Mononuclear cell (primary cell): ENCODE results near the gene AGBL1. TPM values are rescaled to one million over a fixed set of nuclear protein-coding genes. Genes with fewer than 3 reads are reported as not detected.

Experiments used
- H3K27me3 ChIP-seq: 2 replicates; pipeline ENCODE4 v1.6.0; 2011; ENCODE audit warnings: low read length, control low read depth; ENCODE audit not compliant: insufficient read depth
- H3K4me1 ChIP-seq: 2 replicates; pipeline ENCODE4 v1.5.1; 2011; ENCODE audit warnings: mild to moderate bottlenecking, low read length, control low read depth; ENCODE audit not compliant: insufficient read depth
- H3K4me3 ChIP-seq: 2 replicates; pipeline ENCODE4 v1.5.1; 2011; ENCODE audit warnings: mild to moderate bottlenecking, low read length, moderate library complexity
- H3K9me3 ChIP-seq: 2 replicates; pipeline ENCODE4 v1.5.1; 2011; ENCODE audit warnings: low read depth, mild to moderate bottlenecking, control low read depth, low read length
- total RNA-seq: library from RNA; depleted of rRNA; stranded (reverse); fragments of >200 nt; gene quantifications from one replicate; pipeline ENCODE4 v1.2.3, GENCODE V29; 2012

The AGBL1 gene
- total RNA-seq, 1 donor = under 0.01 TPM

- Histone ChIP-seq H3K27me3 (no peaks in the 10 kb centered on the region), H3K4me3 (no peak overlapping the region), H3K9me3 (no peaks in the 10 kb centered on the region), H3K4me1 (no peaks in the 10 kb centered on the region)
Observed at GRCh38 chr15:86591158-86591557, 511.5 kb downstream of the AGBL1 start.

GRCh38 chr15:86591994-86592735 lies 512.5 kb downstream of the AGBL1 start:
- Histone ChIP-seq H3K4me1 (no peaks in the 10 kb centered on the region), H3K27me3 (no peaks in the 10 kb centered on the region), H3K9me3 (no peaks in the 10 kb centered on the region), H3K4me3 (no peak overlapping the region)

- no peaks in the 10 kb centered on the region for H3K4me1 ChIP-seq
- no peaks in the 10 kb centered on the region for H3K9me3 ChIP-seq
- H3K27me3 ChIP-seq = no peaks in the 10 kb centered on the region
- H3K4me3 ChIP-seq = no peak overlapping the region
Observed at GRCh38 chr15:86595741-86596140, 516.1 kb downstream of the AGBL1 start.

GRCh38 chr15:86603466-86603865 lies 523.8 kb downstream of the AGBL1 start:
- H3K9me3 ChIP-seq = no peaks in the 10 kb centered on the region

GRCh38 chr15:86608461-86609205 lies 529.0 kb downstream of the AGBL1 start:
- no peaks in the 10 kb centered on the region for H3K4me1 ChIP-seq
- no peaks in the 10 kb centered on the region for H3K9me3 ChIP-seq
- H3K4me3 ChIP-seq = no peak overlapping the region
- no peaks in the 10 kb centered on the region for H3K27me3 ChIP-seq

More at GRCh38 chr15:86603466-86603865, 523.8 kb downstream of the AGBL1 start:
- H3K4me3 ChIP-seq = no peak overlapping the region
- no peaks in the 10 kb centered on the region for H3K4me1 ChIP-seq
- H3K27me3 ChIP-seq = no peaks in the 10 kb centered on the region

GRCh38 chr15:86609275-86609674 lies 529.6 kb downstream of the AGBL1 start:
- no peaks in the 10 kb centered on the region for H3K9me3 ChIP-seq
- no peaks in the 10 kb centered on the region for H3K27me3 ChIP-seq
- no peak overlapping the region for H3K4me3 ChIP-seq
- H3K4me1 ChIP-seq = no peaks in the 10 kb centered on the region

- no peaks in the 10 kb centered on the region for H3K9me3 ChIP-seq
- peaks cover under 1% of the 10 kb centered on the region for H3K4me1 ChIP-seq
- no peaks in the 10 kb centered on the region for H3K27me3 ChIP-seq
Observed at GRCh38 chr15:86610038-86610437, 530.4 kb downstream of the AGBL1 start.

GRCh38 chr15:86611417-86612040 lies 531.9 kb downstream of the AGBL1 start:
- H3K9me3 ChIP-seq = no peaks in the 10 kb centered on the region
- no peaks in the 10 kb centered on the region for H3K27me3 ChIP-seq
- H3K4me3 ChIP-seq = no peak overlapping the region
- peaks cover 5% of the 10 kb centered on the region for H3K4me1 ChIP-seq

More at GRCh38 chr15:86610038-86610437, 530.4 kb downstream of the AGBL1 start:
- no peak overlapping the region for H3K4me3 ChIP-seq

GRCh38 chr15:86615411-86615810 lies 535.7 kb downstream of the AGBL1 start:
- H3K4me3 ChIP-seq = no peak overlapping the region
- H3K4me1 ChIP-seq = peaks cover 5% of the 10 kb centered on the region

GRCh38 chr15:86615816-86616215 lies 536.1 kb downstream of the AGBL1 start:
- H3K27me3 ChIP-seq = no peaks in the 10 kb centered on the region
- H3K4me1 ChIP-seq = peaks cover 5% of the 10 kb centered on the region
- H3K4me3 ChIP-seq = no peak overlapping the region
- H3K9me3 ChIP-seq = no peaks in the 10 kb centered on the region

More at GRCh38 chr15:86615411-86615810, 535.7 kb downstream of the AGBL1 start:
- Histone ChIP-seq H3K27me3 (no peaks in the 10 kb centered on the region), H3K9me3 (no peaks in the 10 kb centered on the region)

- H3K4me3 ChIP-seq = no peak overlapping the region
- no peaks in the 10 kb centered on the region for H3K27me3 ChIP-seq
- H3K9me3 ChIP-seq = no peaks in the 10 kb centered on the region
- peaks cover 5% of the 10 kb centered on the region for H3K4me1 ChIP-seq
Observed at GRCh38 chr15:86616771-86617170, 537.1 kb downstream of the AGBL1 start.

GRCh38 chr15:86620157-86620556 lies 540.5 kb downstream of the AGBL1 start:
- H3K27me3 ChIP-seq = no peaks in the 10 kb centered on the region
- no peaks in the 10 kb centered on the region for H3K9me3 ChIP-seq
- H3K4me1 ChIP-seq = peaks cover 3% of the 10 kb centered on the region
- no peak overlapping the region for H3K4me3 ChIP-seq

GRCh38 chr15:86620641-86621349 lies 541.1 kb downstream of the AGBL1 start:
- no peaks in the 10 kb centered on the region for H3K9me3 ChIP-seq
- no peaks in the 10 kb centered on the region for H3K4me1 ChIP-seq
- H3K4me3 ChIP-seq = no peak overlapping the region
- H3K27me3 ChIP-seq = no peaks in the 10 kb centered on the region

- no peaks in the 10 kb centered on the region for H3K27me3 ChIP-seq
- H3K4me1 ChIP-seq = no peaks in the 10 kb centered on the region
- no peaks in the 10 kb centered on the region for H3K9me3 ChIP-seq
- H3K4me3 ChIP-seq = no peak overlapping the region
Observed at GRCh38 chr15:86623236-86623635, 543.6 kb downstream of the AGBL1 start.
